Activated CD4-positive, CD25-positive, alpha-beta regulatory T cell (primary cell): ENCODE results near the gene LRMDA.

ENCODE experiments used
- DNase-seq, 4 experiments: peaks; one replicate each; lab custom pipeline; 2025; lab: John Stamatoyannopoulos, UW

Gene LRMDA

DNA sequence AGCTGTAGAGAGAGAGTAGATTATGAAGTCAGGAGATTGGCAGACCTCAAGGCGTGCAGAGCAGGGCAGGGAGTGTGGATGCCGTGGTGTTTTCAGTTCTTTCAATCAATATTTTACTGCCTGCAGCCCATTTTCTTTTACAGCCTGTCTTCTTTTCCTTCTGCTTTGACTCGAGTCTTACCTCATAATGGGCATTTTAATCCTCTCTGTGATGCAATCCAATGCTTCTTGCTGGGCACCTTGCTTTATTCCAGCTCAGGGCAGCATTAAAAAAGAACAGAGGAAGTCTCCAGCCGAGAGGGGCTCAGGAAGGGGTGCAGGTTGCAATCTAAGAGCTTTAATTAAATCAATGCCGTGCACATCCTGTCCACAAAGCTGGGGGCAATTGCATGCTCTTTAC lies 839.0 kb downstream of the LRMDA start:
- DNase-seq: no peak

DNA sequence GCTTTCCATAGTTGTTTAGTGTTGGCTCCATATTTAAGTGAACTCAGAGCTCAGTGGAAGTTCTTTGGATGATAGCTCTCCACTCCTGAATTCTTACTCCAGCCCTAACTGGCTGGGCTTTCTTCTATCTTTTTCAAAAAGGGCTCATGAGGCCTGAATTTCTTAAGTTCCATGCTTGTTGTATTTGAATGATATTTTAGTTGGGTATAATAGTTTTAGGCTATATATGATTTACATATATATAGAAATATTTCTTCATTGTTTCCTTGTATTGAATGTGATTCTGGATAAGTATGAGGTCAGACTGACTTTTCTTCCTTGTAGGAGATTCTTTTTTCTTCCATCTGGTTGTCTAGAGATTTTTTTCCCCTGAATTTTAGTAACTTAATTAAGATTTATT lies 843.5 kb downstream of the LRMDA start:
- DNase-seq: no peak

DNA sequence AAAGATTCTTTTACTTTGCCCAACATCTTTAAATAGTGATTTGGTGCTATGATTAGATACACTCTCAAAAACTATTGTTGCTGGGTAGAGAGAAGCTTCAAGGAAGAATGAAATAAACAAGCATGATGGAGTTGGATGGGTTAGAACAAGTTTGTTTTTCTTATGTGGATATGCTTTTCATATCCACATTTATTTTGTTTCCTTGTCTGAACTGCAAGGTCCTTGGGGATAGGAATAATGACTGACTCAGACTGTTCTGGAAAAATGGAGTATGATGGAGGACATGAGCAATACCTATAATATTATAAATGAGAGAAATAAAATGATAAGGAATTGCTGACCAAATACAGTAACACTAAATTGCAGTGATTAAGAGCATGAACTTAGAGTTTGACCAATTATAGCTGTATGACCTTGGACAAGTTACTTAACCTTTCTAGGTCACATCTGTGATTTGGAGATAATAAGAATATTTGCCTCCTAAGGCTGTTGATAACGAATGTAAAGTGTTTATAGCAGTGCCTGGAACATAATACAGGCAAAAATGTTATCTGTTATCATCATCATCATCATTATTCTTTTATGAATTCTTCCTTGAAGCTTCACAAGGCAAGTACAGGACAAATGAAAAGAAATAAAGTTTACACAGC lies 847.5 kb downstream of the LRMDA start:
- DNase-seq: no peak

- no peak for DNase-seq
These were observed 850.2 kb downstream of the LRMDA start for GRCh38 chr10:76281659-76282058.

DNA sequence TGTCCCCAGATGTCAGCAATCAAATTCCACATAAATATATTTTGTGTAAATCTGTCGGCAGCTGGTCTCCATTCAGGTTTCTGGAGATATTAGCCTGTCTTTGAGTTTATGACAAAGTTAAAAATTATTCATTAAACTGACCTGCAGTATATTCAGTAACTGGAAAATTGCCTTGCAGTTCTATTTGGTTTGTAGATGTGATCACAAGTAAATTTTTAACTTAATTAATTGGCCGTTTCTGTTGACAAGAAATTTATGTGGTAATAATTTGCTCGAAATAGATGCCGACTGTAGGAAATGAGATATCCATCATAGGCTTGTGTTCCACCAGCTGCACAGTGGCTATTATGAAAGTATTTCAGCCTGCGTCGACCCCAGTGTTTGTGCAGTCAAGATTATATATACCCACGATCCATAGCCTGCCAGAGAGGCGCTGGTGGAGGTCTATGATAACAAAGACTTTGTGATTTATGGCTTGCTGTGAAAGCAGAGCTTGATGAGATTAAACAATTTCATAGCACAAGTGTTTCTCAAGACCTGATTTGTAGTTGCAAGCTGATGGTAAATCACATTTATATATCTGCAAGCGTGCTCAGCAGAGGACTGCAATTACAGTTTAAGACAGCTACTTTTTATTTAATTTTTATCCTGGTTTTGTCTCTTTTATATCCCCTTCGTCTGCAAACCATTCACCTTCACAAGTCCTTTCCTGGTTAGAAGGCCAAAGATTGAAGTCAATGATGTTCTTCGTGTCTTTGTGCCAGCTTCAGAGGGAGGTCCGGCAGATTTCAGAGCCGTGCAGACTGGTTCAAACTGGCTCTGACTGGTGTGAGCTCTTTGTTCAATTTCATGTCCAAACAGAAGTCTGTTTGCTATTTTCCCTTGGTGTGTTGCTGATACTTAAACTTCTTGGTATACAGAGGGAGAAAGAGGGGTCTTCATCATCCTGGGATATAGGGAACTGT lies 850.9 kb downstream of the LRMDA start:
- no peak for DNase-seq

DNA sequence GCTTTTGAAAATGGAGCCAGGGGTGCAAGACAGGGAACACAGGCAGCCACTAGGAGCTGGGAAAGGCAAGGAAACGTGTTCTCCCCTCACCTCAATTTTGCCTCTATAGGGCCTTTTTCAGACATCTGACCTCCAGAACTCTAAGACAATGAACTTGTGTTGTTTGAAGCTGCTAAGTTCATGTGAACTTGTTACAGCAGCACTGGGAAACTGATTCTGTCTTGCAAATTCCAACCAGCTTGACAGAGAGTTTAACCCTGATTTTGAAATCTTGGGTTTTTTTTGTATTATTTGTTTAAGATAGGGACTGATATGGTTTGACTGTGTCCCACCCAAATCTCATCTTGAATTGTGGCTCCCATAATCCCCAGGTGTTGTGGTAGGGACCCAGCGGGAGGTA lies 852.9 kb downstream of the LRMDA start:
- no peak for DNase-seq

DNA sequence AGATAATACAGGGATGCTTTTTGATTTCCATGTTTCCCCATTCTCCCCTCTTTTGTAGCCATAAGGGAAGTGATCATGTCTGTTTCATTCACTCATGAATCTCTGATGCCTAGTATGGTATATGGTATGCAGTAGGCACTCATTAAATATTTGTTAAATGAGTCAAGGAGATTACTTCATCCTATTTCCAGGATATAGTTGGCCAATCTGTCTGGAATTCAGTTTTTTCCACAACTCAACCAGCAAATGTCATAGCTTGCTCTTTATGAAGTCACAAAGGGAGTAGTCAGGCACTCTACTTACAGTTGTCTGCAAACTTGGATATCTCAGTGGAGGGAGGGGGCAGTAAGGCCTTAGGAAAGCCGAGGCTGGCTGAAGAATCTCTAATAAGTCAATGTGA lies 853.6 kb downstream of the LRMDA start:
- no peak for DNase-seq

DNA sequence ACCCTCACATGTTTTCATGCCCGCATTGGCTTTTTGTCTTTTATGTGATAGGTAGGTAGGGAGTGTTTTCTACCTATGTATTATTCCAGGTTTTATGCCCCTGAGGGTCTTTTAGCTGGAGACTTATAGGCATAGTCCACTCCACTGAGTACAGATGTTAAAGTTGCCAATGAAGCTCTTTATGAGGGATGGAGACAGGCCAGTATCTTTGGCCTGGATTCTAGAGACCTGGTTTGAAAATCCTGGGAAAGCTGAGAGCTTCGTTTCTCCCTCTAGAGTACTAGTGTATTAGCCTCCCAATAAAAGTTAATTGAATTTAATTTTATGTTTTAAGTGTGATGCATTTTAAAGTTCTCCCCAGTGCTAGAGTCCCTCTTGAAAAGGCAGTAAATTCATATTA lies 854.1 kb downstream of the LRMDA start:
- DNase-seq: no peak

DNA sequence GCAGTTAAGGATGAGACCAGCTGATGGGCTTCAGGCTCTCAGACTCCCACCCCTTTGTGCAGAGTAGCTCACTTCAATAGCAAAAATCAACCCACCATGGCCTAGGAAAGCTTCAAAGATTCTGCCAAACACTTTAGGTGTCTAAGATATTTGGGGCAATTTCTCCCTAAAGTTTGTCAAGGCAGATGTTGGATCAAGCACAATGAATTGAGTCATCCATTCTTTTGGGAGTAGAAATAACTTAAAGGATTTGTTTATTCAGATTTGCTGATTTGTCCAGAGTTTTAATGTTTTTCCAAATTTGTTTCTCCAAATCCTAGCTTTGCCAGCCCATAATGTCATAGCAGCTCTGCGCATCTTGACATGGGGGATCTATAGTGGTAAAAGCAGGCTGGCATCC lies 855.1 kb downstream of the LRMDA start:
- DNase-seq: no peak

- DNase-seq: no peak
These were observed 856.4 kb downstream of the LRMDA start for GRCh38 chr10:76287856-76288255.

- no peak for DNase-seq
These were observed 859.8 kb downstream of the LRMDA start for GRCh38 chr10:76291175-76291574.

DNA sequence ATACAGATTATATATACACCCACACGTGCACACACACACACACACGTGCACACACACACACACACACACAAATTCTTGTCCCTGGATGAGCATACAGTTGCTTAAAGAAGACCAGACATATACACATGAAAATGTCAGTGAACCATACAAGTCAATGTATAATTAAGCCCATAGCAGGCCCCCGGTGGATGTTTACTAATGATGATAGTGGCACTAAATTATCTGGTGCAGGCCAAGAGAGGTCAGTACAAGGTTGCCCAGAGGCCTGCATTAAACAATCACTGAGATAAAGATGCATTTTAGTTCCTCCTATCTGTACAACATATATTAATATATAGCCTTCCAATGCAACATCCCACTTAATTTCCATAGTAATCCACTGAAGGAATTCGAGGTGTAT lies 860.5 kb downstream of the LRMDA start:
- no peak for DNase-seq

- DNase-seq: no peak
These were observed 865.5 kb downstream of the LRMDA start for GRCh38 chr10:76296957-76297356.

DNA sequence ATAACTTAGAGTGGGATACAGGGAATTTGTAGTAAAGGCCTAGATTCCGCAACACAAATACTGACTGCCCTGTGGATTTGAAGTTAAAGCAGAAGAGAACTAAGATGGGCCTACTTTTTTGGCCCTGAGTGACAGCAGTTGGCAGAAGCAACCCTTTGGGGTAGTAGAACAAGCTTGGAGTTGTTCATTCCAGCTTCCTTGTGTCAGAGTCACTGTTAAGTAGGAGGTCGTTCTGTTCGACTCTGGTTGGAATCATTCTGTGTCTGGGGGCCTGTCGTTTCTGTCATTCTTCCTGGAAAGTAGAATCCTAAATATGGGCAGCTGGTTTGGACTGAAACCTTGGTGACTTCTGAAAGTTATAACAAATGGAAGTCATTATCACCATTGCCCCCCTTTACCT lies 865.9 kb downstream of the LRMDA start:
- no peak for DNase-seq

GRCh38 chr10:76297780-76298281 lies 866.4 kb downstream of the LRMDA start:
- DNase-seq: no peak

GRCh38 chr10:76298329-76298728 lies 866.9 kb downstream of the LRMDA start:
- no peak for DNase-seq

DNA sequence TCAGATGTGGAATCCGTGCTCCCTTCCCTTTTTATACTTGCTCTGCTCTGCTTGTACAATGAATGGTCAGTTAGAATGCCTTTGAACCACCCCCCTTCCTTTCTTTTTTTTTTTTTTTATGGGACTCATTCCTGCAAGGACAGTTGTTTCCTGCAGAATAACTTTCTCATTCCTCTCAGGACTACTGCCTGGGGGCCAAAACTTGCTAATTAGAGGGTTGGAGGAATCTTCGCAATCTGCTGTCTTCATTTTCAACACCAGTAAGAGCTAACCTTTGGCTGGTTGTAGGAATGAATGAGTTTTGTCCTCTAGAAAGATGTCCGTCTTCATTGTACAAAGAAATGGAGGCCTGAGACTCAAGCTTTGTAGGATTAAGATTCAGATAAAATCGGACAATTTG lies 868.1 kb downstream of the LRMDA start:
- DNase-seq: no peak

GRCh38 chr10:76301211-76301610 lies 869.8 kb downstream of the LRMDA start:
- DNase-seq: no peak

GRCh38 chr10:76301950-76302349 lies 870.5 kb downstream of the LRMDA start:
- DNase-seq: no peak

GRCh38 chr10:76302481-76302880 lies 871.1 kb downstream of the LRMDA start:
- no peak for DNase-seq

DNA sequence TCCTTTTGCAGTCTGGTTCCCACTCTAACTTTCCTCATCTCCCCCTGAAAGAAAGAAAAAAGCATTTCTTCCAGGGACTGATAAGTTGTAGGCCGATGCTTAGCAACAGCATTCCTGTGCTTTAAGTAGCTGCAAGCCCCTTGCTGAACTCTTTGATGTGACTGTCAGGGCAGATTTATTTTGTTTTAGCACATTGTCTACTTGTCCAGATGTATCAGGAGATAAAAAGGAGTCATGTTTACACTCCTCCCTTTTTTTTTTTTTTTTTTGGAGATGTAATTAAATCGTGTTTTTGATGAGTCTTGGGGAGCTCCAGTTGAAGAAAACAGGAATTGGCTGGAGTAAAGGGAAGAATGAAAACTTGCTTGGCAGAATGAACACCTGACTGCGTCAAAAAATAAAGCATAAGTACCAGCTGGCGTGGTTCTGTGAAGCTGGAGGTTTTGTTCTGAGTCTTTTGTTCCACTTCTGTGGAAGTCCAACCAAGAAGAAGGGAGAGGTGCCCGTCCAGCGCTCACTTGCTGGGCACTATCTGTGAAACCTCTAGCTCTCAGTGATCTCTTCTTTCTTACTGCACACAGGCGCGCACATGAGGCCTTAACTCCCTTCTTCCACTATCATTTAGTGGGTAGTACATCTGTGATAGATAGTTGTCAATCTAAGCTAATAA lies 871.7 kb downstream of the LRMDA start:
- DNase-seq: no peak

GRCh38 chr10:76303682-76304316 lies 872.4 kb downstream of the LRMDA start:
- DNase-seq: peak in 1 of 4 experiments; percentile 2
